Left lobe of liver (tissue), 2 donors: ENCODE data around the gene GOLGB1. TPM values are rescaled to one million over a fixed set of nuclear protein-coding genes. Genes with fewer than 3 reads are reported as not detected.
"Not testable (repeated sequence)": the region's sequence is repeated elsewhere in the genome, so short reads cannot be mapped to it uniquely, and the experiment has no call there.

Source experiments
- ATAC-seq: fragments of 200-7000 bp; cut with Tn5 transposase; one replicate; pipeline ENCODE4 v1.9.1; 2020; ENCODE audit warnings: mild to moderate bottlenecking, moderate library complexity
- DNase-seq: peaks from one replicate; pipeline ENCODE4 v3.0.0-alpha.2; 2020; ENCODE audit warnings: low spot score
- total RNA-seq: library from RNA; stranded (reverse); gene quantifications from one replicate; pipeline ENCODE4 v1.2.1, GENCODE V29; 2021
- donor health status: DM: no; HTN: no; CAD: no; lungs with moderate emphysema.
- donor health status: DM: no; HTN: yes; CAD: no.

Gene GOLGB1
- 26.1 TPM for total RNA-seq

GRCh38 chr3:121749276-121750086 is at the start of gene GOLGB1:
Gene GOLGB1 (minus strand): TSS chr3:121749741. CDS start chr3:121730971, 18,770 bp downstream.
- peak; percentile 95 for DNase-seq
- peak; percentile 92 for ATAC-seq

DNA sequence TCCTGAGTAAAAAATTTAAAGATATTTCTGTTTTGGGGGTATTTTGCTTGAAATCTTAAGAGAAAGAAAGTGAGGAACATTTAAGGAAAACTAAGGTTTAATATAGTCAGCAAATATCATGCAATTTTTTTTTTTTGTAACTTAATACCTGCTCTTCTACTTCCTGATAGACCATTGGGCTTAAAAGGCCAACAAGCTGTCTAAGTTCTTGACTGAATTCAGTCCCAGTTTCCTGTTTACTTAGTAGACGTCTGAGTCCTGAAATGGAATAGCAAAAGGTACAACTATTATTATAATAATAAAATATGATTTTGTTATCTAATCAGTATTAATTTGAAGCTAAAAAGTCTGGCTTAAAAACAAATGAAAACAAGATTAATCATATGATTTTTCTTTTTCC is 47.4 kb upstream of the GOLGB1 start:
- DNase-seq: no peak
- ATAC-seq: no peak

DNA sequence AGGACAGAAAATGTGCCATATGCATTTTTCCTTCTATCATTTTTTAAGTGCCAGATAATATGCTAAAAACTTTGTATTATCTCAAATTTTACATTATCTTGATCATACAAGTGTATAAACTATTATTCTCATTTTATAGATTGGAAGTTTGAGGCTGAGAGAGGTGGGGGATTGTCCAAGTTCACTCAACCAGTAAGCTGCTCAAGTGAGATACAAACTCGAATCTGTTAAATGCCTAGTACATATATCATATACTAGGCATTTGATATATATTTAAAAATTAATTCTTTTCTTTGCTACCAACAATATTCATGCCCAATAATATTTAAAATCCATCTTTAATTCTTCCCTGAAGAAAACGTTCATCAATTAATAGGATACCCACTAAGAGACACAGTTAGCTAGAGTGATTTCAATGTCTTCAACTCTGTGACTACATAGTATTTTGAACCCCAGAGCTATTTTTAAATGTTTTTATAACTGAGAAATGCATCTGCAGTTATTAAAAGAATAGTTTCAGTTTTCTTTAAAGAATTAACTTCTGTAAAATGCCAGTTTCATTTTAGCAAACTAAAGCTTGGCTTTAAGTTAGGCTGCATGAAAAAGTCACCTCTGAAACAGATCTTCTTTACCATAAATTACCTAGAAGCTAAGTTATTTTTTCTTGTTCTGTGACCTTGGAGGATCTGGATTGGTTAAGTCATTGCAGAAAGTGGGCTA is 44.9 kb upstream of the GOLGB1 start:
- no peak for DNase-seq
- no peak for ATAC-seq

- DNase-seq: no peak
- ATAC-seq: no peak
These were observed 43.5 kb upstream of the GOLGB1 start for GRCh38 chr3:121793078-121793477.

DNA sequence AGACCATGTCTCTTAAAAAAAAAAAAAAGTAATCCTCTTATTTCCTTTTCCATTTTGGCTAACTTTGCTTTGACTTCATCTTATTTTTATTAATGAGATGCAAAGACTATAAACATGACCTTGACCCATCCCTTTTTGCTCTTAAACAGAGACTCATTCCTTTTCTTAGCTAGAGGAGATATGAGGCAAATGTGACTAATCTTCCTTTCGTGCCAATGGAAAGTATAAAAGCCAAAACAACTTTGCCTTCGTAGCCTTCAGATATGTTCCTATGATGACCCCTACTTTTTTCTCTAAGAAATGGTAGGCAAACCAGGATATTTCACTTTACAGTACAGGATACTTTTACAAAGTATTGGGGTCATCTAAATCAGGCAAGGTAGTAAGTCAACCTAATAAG is 36.9 kb upstream of the GOLGB1 start:
- no peak for ATAC-seq
- no peak for DNase-seq

DNA sequence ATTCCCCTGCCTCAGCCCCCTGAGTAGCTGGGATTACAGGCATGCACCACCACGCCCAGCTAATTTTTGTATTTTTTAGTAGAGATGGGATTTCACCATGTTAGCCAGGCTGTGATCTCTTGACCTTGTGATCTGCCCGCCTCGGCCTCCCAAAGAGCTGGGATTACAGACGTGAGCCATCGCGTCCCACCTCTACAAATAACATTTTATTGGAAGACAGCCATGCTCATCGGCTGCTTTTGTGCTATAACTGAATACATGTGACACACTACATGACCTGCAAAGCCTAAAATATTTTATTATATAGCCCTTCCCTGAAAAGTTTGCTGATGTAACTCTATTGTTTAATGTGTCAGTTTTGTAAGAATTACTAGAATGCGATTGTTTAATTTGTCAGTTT is 33.2 kb upstream of the GOLGB1 start:
- not testable (repeated sequence) for ATAC-seq, DNase-seq

GRCh38 chr3:121781611-121782010 is 32.1 kb upstream of the GOLGB1 start:
- ATAC-seq (no peak), DNase-seq (no peak)

DNA sequence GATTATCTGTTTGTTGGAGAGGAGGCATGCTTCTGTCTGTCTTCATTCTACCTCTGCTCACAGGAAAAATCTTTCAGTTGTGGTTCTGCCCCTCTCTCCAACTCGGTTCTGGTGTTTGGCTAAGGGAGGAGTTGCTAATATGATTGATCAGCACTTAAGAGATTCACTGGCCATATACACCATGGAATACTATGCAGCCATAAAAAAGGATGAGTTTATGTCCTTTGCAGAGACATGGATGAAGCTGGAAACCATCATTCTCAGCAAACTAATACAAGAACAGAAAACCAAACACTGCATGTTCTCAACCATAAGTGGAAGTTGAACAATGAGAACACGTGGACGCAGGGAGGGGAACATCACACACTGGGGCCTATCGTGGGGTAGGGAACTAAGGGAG is 25.6 kb upstream of the GOLGB1 start:
- not testable (repeated sequence) for ATAC-seq, DNase-seq

GRCh38 chr3:121769246-121769645 is 19.7 kb upstream of the GOLGB1 start:
- DNase-seq: no peak
- ATAC-seq: no peak

- no peak for ATAC-seq
- no peak for DNase-seq
These were observed 18.9 kb upstream of the GOLGB1 start for GRCh38 chr3:121768452-121768851.

DNA sequence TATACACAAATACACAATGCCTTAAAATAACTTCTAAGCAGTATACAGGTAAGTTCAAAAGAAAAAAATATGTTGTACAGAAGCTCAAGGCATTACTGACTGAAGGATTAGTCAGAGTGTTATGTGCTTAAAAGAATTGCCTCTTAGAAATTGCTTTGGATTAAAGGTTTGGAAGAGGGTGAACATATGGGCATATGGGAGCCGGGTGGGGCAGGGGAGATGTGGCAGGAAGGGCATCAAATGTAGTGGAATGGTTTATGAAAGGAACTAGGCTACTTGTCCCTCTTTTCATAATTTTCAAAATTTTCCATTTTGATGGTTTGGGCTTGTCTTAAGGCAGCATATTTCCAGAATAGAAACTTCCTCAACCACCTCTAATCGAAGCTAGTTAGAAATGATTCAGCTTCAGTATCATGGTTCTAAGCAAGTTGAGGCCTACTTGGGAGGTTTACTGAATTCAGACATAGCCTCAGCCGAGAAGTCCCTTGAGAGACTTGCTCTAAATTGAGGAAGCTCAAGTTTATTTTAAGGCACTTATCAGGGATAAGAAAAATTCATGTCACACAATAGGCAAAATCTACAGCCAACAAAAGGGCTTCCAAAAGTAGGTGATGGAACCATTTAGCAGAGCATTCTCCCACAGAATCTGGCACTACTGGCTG is 10.1 kb upstream of the GOLGB1 start:
- no peak for ATAC-seq
- no peak for DNase-seq

DNA sequence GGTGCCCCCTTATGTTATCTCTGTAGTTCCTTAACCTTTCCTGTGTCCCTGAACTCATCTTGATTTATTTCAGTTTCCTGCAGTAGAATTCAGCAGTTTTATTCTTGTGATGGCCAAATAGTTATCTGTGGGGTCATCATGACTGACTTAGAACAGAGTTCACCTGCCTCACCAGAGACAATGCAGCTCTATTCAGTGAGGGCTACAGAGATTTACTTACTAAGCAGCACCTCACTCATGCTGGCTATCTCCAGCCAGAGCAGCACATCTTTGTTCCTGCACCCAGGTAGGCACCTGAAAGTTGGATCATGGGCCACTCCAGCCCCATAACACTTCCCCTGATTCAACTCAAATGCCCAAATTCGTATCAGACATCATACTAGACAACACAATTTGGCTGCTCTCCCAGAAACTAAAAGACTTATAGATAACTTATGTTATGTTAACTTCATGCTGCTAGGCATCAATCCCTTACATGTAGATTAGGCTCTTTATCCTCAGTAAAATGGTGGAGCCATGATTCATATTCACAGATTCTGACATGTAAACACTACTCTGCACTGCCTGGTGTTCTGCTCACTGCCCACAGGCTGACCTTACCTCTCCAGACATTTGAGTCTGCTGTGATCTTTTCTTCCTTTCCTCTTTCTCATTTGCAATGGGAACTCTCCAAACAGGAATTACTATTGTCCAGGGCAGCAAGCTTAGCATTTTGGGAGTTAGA is 9.3 kb upstream of the GOLGB1 start:
- no peak for DNase-seq
- ATAC-seq: no peak

DNA sequence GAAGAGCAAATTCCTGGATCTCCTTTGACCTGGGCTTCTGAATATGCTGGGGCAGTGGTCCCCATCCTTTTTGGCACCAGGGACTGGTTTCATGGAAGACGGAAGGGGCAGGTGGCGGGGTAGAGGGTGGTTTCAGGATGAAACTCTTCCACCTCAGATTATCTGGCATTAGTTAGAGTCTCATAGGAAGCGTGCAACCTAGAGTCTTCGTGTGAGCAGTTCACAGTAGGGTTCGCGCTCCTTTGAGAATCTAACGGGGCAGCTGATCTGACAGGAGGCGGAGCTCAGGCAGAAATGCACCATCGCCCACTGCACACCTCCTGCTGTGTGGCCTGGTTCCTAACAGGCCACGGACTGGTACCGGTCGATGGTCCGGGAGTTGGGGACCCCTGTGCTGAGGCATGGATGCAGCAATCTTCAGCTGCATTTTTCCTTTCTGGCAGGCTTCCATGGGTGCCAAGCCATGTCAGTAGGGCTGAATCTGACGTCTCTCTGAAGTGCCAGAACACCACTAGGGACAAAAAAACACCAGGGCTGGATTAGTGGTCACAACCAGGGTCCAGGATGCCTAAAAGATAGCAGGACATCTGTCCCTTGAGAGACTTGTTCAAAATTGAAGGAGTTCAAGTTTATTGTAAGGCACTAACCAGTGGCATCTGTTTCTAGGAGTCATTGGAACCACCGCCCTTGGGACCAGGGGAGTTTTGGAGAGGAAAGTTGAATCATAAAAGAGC is 8.4 kb upstream of the GOLGB1 start:
- ATAC-seq (peak; percentile 22), DNase-seq (no peak)

- no peak for DNase-seq
- ATAC-seq: peak; percentile 77
These were observed 7.7 kb upstream of the GOLGB1 start for GRCh38 chr3:121757087-121757811.

GRCh38 chr3:121752772-121753171 is 3.2 kb upstream of the GOLGB1 start:
- DNase-seq (no peak), ATAC-seq (no peak)

GRCh38 chr3:121752261-121752660 is 2.7 kb upstream of the GOLGB1 start:
- ATAC-seq (no peak), DNase-seq (no peak)

DNA sequence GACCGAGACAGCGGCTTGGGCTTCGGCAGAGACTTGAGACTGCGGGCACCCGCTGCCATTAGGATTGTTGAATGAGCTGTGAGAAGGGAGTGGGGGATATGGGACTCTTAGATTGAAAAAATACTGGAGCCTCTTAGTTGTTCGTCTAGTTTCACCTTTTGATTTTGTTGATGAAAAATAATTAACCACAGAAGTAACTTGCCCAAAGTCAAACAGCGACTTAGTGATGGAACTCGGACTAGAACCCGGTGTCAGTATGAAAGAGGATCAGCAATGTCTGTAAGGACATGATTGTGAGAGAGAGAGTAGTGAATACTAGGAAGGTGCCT is 510 bp upstream of the GOLGB1 start:
- no peak for DNase-seq
- ATAC-seq: no peak

DNA sequence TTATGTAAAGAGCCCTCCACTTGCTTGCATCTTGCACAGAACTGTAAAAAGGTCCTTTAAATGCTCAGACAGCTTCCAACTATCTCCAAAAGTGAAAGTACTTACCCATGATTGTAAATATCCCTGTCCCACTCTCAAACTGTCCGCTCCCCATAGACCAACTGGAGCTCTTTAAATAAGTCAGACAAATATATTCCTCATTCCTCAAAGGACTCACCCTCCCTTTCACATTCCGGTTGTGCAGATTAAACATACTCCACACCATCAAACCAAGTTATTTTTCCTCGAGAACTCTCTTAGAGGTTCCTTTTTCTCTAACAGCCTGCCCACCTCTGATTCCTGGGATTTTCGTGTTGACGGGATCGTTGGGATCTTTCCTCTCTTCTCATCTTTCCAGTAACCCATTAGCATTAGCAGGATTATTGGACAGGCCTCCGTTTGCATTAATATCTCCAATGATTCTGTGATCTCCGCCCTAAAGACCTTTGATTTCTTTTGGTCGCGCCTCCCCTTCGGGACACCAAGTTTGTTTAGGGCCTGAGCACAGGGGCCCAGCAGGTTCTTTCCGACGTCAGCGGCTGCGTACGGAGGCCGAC is 763 bp downstream of the GOLGB1 start:
- ATAC-seq (peak; percentile 81), DNase-seq (peak; percentile 87)

- DNase-seq (no peak), ATAC-seq (no peak)
These were observed 1.6 kb downstream of the GOLGB1 start for GRCh38 chr3:121747976-121748375.
